GM21381 (cell line): Measurements from ENCODE around the gene CREBBP.
"Not testable (repeated sequence)": the region's sequence is repeated elsewhere in the genome, so short reads cannot be mapped to it uniquely, and the experiment has no call there.

Experiments
- ATAC-seq: cut with Tn5 transposase; IDR thresholded peaks from one replicate; pipeline ENCODE4 v1.9.1; 2021; ENCODE audit warnings: mild to moderate bottlenecking, moderate library complexity; ENCODE audit not compliant: unreplicated experiment

CREBBP gene

DNA sequence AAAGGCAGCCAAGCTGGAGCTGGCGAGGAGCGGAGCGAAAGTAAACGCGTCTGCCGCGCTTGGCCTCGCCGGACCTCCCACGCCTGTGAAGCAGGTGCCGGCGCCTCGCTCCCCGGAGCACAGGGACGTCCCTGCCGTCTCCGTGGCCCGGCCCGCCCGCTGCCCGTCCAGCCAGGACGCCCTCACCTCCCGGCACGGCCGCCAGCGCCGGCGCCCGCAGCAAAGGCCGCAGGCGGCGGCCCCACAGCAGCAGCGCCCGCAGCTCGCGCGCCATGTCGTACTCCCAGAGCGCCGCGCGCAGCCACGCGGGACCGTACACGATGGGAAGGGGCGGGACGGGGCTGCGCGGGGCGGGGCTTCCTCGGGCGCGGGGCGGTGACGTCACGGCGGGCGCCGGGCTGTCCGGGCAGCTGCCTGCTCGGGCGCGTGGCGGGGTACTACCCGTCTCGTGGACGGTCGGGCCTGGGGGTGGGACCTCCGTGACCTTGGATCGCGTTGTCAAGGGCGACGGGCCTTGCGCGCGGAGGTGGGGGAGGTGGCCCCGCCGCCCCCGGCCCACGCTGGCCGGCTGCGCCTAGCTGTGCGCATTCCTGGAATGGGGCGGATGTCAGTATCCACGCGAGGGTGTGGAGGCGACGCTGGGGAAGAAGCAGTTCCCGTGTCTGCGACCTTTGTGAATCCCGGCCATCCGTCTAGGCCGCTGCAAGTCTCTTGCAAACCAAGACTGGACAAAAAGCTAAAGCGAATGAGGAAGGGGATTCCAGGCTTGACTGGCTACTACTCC is 163.1 kb downstream of the CREBBP start, which contains the start of gene TRAP1:
TRAP1 (minus strand) TSS at position 290 of the 784 bp plus-strand sequence; CDS start at position 274, 16 bp downstream.
- ATAC-seq: peak; percentile 91

DNA sequence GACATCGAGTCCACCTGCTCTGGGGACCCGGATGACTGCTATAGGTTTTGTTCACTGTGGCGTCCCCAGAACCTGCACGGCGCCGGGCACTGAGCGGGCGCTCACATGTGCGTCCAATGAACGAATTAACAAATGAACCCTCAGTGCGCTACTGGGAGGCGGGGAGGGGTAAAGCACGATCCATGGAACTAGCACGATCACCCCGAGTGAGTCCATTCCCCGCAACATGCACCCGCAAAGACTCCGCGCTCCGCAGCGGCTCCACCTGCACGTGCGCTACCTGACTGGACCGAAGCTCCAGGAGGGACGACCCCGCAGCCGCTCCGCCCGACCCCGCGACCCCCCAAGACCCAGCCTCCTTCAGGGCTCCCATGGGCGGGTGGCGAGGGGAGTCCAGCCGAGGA is 163.7 kb downstream of the CREBBP start:
- peak; percentile 23 for ATAC-seq

DNA sequence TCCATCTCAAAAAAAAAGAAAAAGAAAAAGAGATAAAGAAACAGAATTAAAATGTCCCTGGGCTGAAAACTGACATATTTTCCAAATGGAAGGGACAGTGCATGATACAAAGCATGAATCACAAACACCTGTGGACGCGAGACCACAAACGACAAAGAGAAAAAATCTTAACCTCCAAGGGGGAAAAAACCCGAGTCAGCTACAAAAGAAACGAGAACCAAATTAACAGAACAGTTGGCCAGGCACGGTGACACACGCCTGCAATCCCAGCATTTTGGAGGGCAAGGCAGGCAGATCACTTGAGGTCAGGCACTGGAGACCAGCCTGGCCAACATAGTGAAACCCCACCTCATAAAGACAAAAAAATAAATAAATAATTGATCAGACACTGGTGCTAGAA is 165.1 kb downstream of the CREBBP start:
- no peak for ATAC-seq

DNA sequence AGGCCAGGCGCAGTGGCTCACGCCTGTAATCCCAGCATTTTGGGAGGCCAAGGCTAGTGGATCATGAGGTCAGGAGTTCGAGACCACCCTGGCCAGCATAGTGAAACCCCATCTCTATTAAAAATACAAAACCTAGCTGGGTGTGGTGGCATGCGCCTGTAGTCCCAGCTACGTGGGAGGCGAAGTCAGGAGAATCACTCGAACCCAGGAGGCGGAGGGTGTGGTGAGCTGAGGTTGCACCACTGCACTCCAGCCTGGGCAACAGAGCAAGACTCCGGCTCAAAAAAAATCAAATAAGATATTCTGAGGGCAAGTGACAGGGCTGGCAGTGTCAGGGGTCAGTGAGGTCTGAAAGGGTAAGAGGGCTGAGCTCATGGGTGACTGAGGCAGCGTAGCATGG is 166.1 kb downstream of the CREBBP start:
- not testable (repeated sequence) for ATAC-seq

DNA sequence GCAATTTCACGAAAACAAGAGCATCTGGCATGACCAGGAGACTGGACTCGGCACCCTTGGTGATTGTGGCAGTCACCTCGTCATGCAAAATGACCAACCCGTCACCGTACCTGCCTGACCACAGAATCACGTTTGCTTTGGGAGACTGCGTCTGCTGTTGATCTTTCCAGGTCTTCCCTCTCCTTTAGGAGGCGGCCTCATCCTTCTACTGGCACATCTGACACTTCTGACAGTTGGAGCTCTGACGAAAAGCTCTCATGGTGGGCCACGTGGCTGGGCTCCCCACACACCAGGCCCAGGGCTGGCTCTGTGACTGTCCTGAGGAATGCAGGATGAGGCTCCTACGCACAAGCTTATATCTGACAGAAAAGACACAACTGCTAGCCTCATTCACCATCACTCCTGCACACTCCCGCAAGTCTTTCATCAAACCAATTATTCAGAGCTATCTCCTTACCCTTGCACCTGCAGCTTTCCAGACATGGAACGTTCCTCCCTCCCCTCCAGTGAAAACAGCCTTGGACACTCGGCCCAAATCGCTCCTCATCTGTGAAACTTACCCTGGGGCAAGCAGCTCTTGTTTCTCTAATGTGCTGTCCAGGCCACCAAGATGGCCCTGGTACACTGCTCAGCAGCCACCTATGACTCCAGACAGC is 166.8 kb downstream of the CREBBP start:
- no peak for ATAC-seq

DNA sequence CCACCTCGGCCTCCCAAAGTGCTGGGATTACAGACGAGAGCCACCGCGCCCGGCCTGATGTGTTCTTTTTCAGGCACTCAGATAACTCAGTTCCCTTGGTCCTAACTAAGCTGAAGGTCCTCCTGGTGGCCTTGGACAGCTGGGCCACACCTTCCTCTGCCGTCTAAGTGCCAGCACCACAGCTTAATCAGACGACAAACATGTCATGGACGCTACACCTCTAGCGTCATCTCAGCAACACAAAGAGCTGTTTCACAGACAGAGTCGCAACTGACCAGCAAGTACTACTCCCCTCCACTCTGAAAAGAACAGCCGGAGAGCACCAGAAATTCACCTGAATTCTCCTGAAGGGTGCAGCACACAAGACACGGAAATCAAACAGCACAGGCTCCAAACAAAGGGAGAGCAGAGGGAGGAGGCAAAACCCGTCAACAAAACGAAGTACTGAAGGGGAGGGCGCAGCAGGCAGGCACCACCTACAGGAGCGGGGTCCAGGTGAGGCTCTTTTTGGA is 167.6 kb downstream of the CREBBP start:
- ATAC-seq: no peak

DNA sequence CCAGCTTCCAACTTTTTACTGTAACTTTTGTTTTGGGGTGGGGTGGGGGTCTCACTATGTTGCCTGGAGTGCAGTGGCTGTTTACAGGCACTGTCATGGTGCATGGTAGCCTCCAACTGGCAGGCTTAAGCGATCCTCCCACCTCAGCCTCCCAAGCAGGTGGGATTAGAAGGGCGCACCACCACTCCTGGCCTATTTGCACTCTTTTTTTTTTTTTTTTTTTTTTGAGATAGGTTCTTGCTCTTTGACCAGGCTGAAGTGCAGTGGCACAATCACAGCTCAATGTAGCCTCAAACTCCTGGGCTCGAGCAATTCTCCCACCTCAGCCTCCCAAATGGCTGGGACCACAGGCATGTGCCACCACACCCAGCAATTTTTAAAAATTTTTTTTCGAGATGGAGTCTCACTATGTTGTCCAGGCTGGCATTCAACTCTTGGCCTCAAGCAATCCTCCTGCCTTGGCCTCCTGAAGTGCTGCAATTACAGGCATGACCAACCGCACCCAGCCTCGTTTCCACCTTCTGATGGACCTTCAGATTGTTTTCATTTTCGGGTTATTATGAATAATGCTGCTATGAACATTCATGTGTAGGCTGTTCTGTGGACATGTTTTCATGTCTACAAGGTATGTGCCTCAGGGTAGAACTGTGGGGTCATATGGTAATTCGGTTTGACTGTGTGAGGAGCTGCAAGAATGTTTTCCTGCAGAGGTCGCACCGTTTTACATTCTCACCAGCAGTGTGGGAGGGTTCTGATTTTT is 174.1 kb downstream of the CREBBP start:
- ATAC-seq: no peak

DNA sequence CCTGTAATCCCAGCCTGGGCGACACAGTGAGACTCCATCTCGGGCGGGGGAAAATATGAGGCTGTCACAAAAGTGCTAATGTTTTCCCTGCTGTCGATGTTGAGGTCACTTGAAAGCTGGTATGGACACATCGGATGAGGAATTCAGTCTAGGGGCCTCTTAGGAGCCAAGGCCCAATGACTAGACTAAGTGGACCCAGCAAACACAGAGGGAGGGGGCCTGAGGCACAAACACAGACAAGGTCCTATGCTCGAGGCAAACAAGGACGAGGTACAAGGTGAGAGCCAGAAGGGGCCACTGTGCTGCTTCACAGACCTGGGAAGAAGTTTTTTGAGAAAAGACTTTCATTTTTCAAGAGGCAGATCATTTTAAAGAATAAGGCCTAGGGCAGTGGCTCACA is 178.4 kb downstream of the CREBBP start:
- no peak for ATAC-seq

DNA sequence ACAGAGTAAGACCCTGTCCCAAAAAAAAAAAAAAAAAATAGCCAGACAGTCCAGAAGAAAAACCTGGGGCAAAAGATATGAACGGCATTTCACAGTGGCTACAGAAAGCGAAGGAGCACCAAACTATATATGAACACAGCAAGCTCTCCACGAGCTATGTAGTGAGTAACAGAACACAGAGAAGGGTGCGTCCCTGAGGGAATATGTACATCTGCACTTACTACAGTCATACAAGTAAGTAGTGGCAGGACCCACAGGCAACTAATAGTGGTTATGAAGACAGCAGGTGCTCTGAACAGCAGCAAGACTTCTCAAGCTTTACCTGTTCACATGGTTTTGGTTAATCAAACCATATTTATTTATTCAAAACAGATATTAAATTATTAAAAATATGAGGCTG is 179.0 kb downstream of the CREBBP start:
- no peak for ATAC-seq

DNA sequence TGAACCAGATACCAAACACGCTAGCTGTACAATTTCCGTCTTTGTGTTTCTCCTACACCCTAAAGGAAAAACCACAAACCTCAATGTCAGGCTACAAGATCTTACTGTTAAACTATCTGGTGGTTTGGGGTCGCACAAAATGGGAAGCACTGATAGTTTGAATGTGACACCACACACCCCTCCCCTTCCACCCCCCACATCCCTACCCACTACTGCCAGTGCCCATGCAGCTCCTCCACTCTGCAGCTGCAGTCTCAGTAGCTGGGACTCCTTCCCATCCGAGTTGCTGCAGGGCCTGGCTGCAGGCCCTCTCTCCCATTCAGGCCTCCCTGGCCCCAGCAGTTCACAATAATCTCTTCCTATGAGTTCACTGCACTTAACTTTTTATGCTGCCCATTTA is 181.6 kb downstream of the CREBBP start:
- ATAC-seq: no peak

DNA sequence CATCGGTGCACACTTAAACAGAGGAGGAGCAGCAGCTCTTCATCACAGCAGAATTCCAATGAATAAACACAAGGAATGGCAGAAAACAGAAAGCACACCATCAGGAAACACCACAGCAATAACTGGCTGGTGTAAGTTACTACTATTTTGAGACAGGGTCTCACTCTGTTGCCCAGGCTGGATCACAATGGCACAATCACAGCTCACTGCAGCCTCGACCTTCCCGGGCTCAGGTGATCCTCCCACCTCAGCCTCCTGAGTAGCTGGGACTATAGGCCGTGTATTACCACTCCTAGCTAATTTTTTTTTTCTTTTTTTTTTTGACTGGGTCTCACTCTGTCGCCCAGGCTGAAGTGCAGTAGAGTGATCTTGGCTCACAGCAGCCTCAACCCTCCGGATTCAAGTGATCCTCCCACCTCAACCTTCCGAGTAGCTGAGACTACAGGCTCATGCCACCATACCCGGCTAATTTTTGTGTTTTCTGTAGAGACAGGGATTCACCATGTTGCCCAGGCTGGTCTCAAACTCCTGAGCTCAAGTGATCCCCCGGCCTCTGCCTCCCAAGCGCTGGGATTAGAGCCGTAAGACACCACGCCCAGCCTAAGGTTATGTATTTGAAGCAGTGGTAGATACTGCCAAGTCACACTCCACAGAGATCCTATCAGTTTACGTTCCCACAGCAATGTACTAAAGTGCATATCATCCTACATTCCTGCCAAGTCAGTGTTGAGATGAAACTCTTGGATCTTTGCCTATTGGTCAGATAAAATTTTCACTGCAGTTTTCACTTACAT is 183.9 kb downstream of the CREBBP start:
- ATAC-seq: no peak

DNA sequence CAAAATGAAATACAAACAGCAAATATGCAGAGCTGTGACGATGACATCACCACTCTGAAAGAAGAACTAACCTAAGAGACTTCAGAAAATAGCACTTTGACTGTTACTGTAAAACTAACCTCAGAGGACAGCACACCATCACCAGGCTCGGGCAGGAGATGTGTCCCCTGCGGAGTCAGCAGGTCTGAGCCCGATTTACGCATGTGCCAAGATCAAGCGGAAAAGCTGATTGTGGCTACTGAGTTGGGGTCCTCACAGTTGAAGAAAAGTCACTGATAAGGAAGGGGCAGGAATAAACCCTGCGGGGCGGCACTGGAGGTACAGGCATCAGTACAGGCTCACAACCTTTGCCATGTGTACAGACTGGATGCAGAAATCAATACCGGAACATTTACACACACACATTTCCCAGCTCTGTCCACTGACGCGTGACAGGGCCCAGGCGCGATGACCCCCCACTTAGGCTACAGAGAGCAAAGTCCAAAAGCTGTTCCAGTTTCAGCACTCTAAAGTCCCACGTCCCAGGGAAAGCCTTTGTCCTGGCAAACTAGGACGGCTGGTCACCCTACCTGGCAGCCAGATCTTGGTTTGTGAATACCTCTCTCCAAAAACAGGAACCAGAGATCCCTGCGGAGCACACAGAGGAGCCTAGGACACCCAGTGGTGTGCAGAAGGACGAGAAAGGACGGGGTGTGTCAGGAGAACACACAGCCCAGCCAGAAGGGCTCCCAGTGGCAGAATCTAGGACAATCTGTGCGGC is 184.7 kb downstream of the CREBBP start:
- ATAC-seq: no peak

DNA sequence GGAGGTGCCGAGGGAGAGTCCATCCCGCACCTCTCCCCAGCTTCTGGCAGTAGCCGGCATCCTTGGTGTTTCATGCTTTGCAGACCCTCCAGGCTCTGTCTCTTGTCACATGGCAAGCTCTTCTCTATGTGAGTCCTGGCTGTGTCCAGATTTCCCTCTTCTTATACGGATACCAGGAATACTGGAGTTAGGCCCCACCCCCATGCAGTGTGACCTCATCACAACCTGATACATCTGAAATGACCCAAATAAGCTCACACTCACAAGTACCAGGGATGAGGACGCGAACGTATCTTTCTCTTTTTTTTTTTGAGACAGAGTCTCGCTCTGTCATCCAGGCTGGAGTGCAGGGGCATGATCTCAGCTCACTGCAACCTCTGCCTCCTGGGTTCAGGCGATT is 186.5 kb downstream of the CREBBP start:
- ATAC-seq: no peak

DNA sequence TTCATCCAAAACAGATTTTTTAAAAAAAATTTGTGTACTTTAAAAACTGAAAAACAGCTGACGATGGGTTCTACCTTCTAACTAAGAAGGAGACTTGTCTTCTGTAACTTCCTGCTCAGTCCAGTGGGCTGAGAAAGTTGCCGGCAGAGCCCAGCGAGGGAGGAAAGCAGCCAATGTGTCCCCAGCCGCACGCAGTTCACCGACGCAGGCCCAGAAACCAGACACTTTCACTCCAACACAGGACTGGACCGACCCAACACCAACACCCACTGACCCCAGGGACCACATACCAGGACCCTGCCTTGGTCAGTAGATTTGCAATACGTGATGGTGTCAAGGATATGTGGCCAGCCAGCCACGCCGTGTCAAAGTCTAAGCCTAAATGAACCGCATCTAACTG is 188.8 kb downstream of the CREBBP start:
- no peak for ATAC-seq

DNA sequence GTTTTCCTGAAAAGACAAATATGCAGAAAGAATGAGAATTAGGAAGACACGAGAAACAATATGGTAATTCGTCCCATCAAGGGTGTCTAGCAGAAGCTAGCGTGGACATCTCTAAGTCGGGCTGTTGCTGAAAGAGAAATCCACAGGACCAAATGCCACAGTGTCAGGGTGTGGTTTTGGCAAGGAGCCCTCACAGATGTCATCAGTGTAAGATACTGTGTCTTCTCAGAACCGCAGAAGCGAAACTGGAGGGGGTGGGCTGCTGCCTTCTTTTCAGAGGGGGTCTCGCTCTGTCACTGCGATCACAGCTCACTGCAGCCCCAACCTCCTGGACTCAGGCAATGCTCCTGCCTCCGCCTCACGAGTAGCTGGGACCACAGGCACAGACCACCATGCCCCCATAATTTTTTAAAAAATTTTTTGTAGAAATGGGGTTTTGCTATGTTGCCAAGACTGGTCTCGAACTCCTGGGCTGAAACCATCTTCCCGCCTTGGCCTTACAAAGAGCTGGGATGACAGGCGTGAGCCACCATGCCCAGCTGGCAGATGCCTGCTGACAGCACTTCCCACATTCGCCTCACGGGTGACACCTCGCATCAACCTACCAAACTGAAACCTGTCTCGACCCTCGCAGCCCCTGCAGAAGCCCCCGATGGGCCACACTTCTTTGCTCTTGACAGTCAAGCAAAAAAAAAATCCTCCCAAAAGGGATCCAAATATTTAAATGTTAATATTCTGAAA is 189.4 kb downstream of the CREBBP start:
- no peak for ATAC-seq

DNA sequence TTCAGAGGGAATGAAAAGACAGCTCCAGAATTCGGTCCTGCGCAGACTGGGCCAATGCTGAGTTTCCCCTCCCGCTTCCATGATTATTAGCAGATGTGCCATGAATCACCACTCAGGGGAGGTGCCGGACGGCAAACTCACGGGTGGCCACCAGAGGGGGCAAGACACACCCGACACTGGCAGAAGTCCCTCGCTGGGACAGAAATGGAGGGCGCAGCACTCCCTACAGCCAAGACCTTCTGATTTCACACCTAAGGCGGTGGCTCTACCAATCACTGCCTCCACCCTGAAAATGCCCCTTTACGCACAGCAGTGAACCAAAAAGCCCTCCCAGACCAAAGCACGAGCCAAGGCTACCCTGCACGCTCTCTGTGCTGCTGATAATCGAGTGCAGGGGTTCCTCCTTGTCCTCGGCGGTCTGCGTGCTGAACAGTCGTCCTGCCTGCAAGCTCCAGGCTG is 190.0 kb downstream of the CREBBP start:
- ATAC-seq: peak; percentile 65

DNA sequence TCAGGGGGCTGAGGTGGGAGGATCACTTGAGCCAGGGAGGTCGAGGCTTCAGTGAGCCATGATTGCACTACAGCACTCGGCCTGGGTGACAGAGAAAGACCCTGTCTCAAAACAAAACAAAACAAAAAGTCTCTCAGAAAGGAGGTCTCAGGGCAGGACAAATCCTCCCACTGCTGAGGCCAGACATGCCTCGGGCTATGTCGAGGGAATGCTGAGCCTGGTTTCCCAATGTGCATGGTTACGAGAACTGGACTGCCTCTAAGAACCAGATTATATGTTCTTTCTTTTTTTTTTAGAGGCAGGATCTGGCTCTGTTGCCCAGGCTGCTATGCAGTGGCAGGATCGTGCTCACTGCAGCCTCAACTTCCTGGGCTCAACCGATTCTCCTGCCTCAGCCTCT is 190.8 kb downstream of the CREBBP start:
- no peak for ATAC-seq

DNA sequence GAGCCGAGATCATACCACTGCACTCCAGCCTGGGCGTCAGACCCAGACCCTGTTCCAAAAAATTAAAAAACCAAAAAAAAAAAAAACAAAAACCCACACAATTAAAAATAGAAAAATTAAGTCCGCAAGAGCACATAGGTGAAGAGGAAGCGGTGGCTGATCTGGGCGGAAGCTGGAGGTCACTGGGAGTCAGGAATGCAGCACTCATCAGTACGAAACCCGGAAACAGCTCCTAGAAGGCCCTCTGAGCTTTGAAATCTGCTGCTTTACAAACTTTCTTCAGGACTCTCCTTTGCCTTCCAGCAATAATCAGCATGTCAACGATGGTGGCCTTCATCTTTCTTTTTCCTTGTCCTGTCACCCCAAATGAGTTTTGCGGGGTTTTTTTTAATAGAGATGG is 192.7 kb downstream of the CREBBP start:
- no peak for ATAC-seq

DNA sequence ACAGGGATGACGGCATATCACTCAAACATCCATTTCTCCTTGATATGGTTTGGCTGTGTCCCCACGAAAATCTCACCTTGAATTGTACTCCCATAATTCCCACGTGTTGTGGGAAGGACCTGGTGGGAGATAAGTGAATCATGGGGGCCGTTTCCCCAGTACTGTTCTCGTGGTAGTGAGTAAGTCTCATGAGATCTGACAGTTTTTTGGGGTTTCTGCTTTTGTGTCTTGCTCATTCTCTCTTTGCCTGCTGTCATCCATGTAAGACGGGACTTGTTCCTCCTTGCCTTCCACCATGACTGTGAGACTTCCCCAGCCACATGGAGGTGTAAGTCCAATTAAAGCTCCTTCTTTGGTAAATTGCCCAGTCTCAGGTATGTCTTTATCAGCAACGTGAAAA is 193.5 kb downstream of the CREBBP start:
- ATAC-seq: no peak
